Tibial artery (tissue), 4 donors: ENCODE data around the gene EP300.

ENCODE experiments used
- DNase-seq, 2 donors: peaks; one replicate each; pipeline ENCODE4 v3.0.0-alpha.2; 2019
- H3K27ac ChIP-seq, 2 donors: fragments of 200-600 bp; sonication (generic) in 1 of 2; 1 replicate in 1 of 2; 2 replicates in 1 of 2; pipeline ENCODE4 v1.5.1; 2018 to 2019; ENCODE audit warnings: mild to moderate bottlenecking in 1 of 2
- H3K27me3 ChIP-seq, 2 donors: fragments of 200-600 bp; sonication (generic) in 1 of 2; one replicate each; pipeline versions ENCODE4 v1.5.1 to v1.6.0; 2016 to 2019
- H3K36me3 ChIP-seq, 3 donors: fragments of 200-600 bp; sonication (generic) in 2 of 3; one replicate each; pipeline ENCODE4 v1.5.1; 2016 to 2019; ENCODE audit warnings: mild to moderate bottlenecking in 2 of 3
- H3K4me1 ChIP-seq, 4 donors: fragments of 200-600 bp; sonication (generic) in 2 of 4; 1 replicate in 3 of 4; 2 replicates in 1 of 4; pipeline ENCODE4 v1.5.1; 2016 to 2019
- H3K4me3 ChIP-seq, 2 donors: fragments of 200-600 bp; sonication (generic) in 1 of 2; 1 replicate in 1 of 2; 2 replicates in 1 of 2; pipeline ENCODE4 v1.5.1; 2018 to 2019; ENCODE audit warnings: mild to moderate bottlenecking in 2 of 2
- H3K9me3 ChIP-seq, 3 donors: fragments of 200-600 bp; sonication (generic) in 1 of 3; one replicate each; pipeline ENCODE4 v1.5.1; 2016 to 2019
- CTCF ChIP-seq, 2 experiments: fragments of 200-600 bp in 1 of 2; fragments of 450-650 bp in 1 of 2; IDR thresholded peaks; one replicate each; pipeline ENCODE4 v1.5.1; 2017 to 2019; ENCODE audit warnings: antibody characterized with exemption in 2 of 2, mild to moderate bottlenecking in 1 of 2, moderate library complexity in 1 of 2
- intact Hi-C: fragments of 100-400 bp; cut with DNase I; formaldehyde crosslinking; loops from one replicate; pipeline ENCODE4 v1.15.0; 2023; ENCODE audit warnings: low total_unique reads

Gene EP300

GRCh38 chr22:41110968-41111367, 18.6 kb downstream of the EP300 start:
- no peak for DNase-seq
- H3K36me3 ChIP-seq = peaks cover 0 to 21% (median 14%) of the 10 kb centered on the region in 3 donors
- no peak overlapping the region for H3K4me3 ChIP-seq
- H3K27me3 ChIP-seq = no peaks in the 10 kb centered on the region
- no peak overlapping the region for H3K27ac ChIP-seq
- intact Hi-C loops = no loop called here
- no peak for TF ChIP-seq CTCF (IDR thresholded peaks at IDR 0.05)
- H3K9me3 ChIP-seq = no peaks in the 10 kb centered on the region
- peaks cover 0 to 18% (median 7%) of the 10 kb centered on the region in 4 donors for H3K4me1 ChIP-seq

GRCh38 chr22:41116342-41116741, 23.9 kb downstream of the EP300 start:
- TF ChIP-seq CTCF (IDR thresholded peaks at IDR 0.05) = no peak
- H3K4me1 ChIP-seq = peaks cover 0 to 10% (median 2%) of the 10 kb centered on the region in 4 donors
- no peaks in the 10 kb centered on the region for H3K9me3 ChIP-seq
- DNase-seq = no peak
- H3K4me3 ChIP-seq = no peak overlapping the region
- H3K27me3 ChIP-seq = no peaks in the 10 kb centered on the region
- intact Hi-C loops = no loop called here
- H3K36me3 ChIP-seq = peaks cover 26 to 38% (median 28%) of the 10 kb centered on the region in 3 donors
- H3K27ac ChIP-seq = no peak overlapping the region

- no peak for TF ChIP-seq CTCF (IDR thresholded peaks at IDR 0.05)
- no peaks in the 10 kb centered on the region for H3K27me3 ChIP-seq
- H3K4me1 ChIP-seq = peaks cover 0 to 10% (median 2%) of the 10 kb centered on the region in 4 donors
- intact Hi-C loops = no loop called here
- peaks cover 26 to 40% (median 28%) of the 10 kb centered on the region in 3 donors for H3K36me3 ChIP-seq
- no peak for DNase-seq
- H3K27ac ChIP-seq = no peak overlapping the region
- no peak overlapping the region for H3K4me3 ChIP-seq
- H3K9me3 ChIP-seq = no peaks in the 10 kb centered on the region
Measured at GRCh38 chr22:41117127-41117965, 25.0 kb downstream of the EP300 start.

GRCh38 chr22:41123151-41123550, 30.8 kb downstream of the EP300 start:
- Histone ChIP-seq H3K27me3 (no peaks in the 10 kb centered on the region), H3K9me3 (no peaks in the 10 kb centered on the region), H3K4me3 (no peak overlapping the region), H3K27ac (no peak overlapping the region), H3K36me3 (peaks cover 40 to 58% (median 41%) of the 10 kb centered on the region in 3 donors), H3K4me1 (peaks cover 0 to under 1% (median 0%) of the 10 kb centered on the region in 4 donors)
- no peak for TF ChIP-seq CTCF (IDR thresholded peaks at IDR 0.05)
- no peak for DNase-seq
- intact Hi-C loops = no loop called here

- Histone ChIP-seq H3K36me3 (peaks cover 45 to 62% (median 45%) of the 10 kb centered on the region in 3 donors), H3K4me1 (no peaks in the 10 kb centered on the region), H3K27me3 (no peaks in the 10 kb centered on the region), H3K9me3 (no peaks in the 10 kb centered on the region), H3K27ac (no peak overlapping the region), H3K4me3 (no peak overlapping the region)
- no peak for TF ChIP-seq CTCF (IDR thresholded peaks at IDR 0.05)
- intact Hi-C loops = no loop called here
- no peak for DNase-seq
Measured at GRCh38 chr22:41124086-41124485, 31.7 kb downstream of the EP300 start.
